Neural crest cell (in vitro differentiated cells): ENCODE data around the gene PRRG4. TPM values are rescaled to one million over a fixed set of nuclear protein-coding genes. Genes with fewer than 3 reads are reported as not detected.

ENCODE experiments used
- DNase-seq: peaks from one replicate; pipeline ENCODE4 v3.0.0; 2021; ENCODE audit warnings: low read depth, mixed read lengths, low spot score
- H3K27ac Mint-ChIP-seq: one replicate; pipeline ENCODE4 v1.8.0; 2021; ENCODE audit warnings: mild to moderate bottlenecking, mixed read lengths; ENCODE audit not compliant: unreplicated experiment
- H3K27me3 Mint-ChIP-seq: 2 replicates; pipeline ENCODE4 v1.8.0; 2021; ENCODE audit warnings: low read depth, mild to moderate bottlenecking, mixed read lengths
- H3K36me3 Mint-ChIP-seq: 2 replicates; pipeline ENCODE4 v1.8.0; 2021; ENCODE audit warnings: low read depth, mild to moderate bottlenecking, mixed read lengths
- H3K4me1 Mint-ChIP-seq: 2 replicates; pipeline ENCODE4 v1.8.0; 2021; ENCODE audit warnings: mixed read lengths
- H3K4me3 Mint-ChIP-seq: one replicate; pipeline ENCODE4 v1.8.0; 2021; ENCODE audit warnings: mild to moderate bottlenecking, mixed read lengths
- H3K9me3 Mint-ChIP-seq: 2 replicates; pipeline ENCODE4 v1.8.0; 2021; ENCODE audit warnings: mixed read lengths
- CTCF ChIP-seq: fragments of 200-600 bp; sonication (generic); conservative IDR thresholded peaks from 2 replicates; pipeline ENCODE4 v1.5.0; 2021; ENCODE audit warnings: antibody characterized with exemption, mild to moderate bottlenecking
- total RNA-seq: library from RNA; stranded (reverse); gene quantifications from 2 replicates; pipeline ENCODE4 v1.2.1, GENCODE V29; 2021

PRRG4 gene
- total RNA-seq, 1 donor from 2014 or later: not detected

GRCh38 chr11:32792111-32792947 lies 37.4 kb upstream of the PRRG4 start:
- TF ChIP-seq CTCF: no peak
- no peak for DNase-seq
- H3K4me3 Mint-ChIP-seq: no peak overlapping the region
- no peaks in the 10 kb centered on the region for H3K36me3 Mint-ChIP-seq
- no peak overlapping the region for H3K27ac Mint-ChIP-seq
- H3K9me3 Mint-ChIP-seq: no peaks in the 10 kb centered on the region
- peaks cover 36% of the 10 kb centered on the region for H3K27me3 Mint-ChIP-seq
- H3K4me1 Mint-ChIP-seq: peaks cover 4% of the 10 kb centered on the region

- H3K27me3 Mint-ChIP-seq: peaks cover 33% of the 10 kb centered on the region
- no peaks in the 10 kb centered on the region for H3K36me3 Mint-ChIP-seq
- peaks cover 4% of the 10 kb centered on the region for H3K4me1 Mint-ChIP-seq
- no peaks in the 10 kb centered on the region for H3K9me3 Mint-ChIP-seq
- no peak overlapping the region for H3K27ac Mint-ChIP-seq
- peak; percentile 86 for TF ChIP-seq CTCF
- H3K4me3 Mint-ChIP-seq: no peak overlapping the region
- DNase-seq: peak; percentile 68
These were observed 36.7 kb upstream of the PRRG4 start for GRCh38 chr11:32792948-32793475.

- DNase-seq: no peak
- no peak for TF ChIP-seq CTCF
- Mint-ChIP-seq H3K4me1 (peaks cover 4% of the 10 kb centered on the region), H3K36me3 (no peaks in the 10 kb centered on the region), H3K4me3 (no peak within 1 kb of the TSS), H3K9me3 (no peaks in the 10 kb centered on the region), H3K27me3 (peaks cover 28% of the 10 kb centered on the region), H3K27ac (no peak within 1 kb of the TSS)
These were observed 35.3 kb upstream of the PRRG4 start, which contains the start of gene CCDC73 for GRCh38 chr11:32794439-32794838. CCDC73 (minus strand) TSS chr11:32794662; CDS start chr11:32760243, 34,419 bp downstream.

GRCh38 chr11:32796425-32796824 lies 33.3 kb upstream of the PRRG4 start:
- H3K4me3 Mint-ChIP-seq: no peak overlapping the region
- H3K9me3 Mint-ChIP-seq: no peaks in the 10 kb centered on the region
- H3K27ac Mint-ChIP-seq: no peak overlapping the region
- H3K4me1 Mint-ChIP-seq: peaks cover 4% of the 10 kb centered on the region
- peaks cover 17% of the 10 kb centered on the region for H3K27me3 Mint-ChIP-seq
- TF ChIP-seq CTCF: no peak
- no peak for DNase-seq
- H3K36me3 Mint-ChIP-seq: no peaks in the 10 kb centered on the region

GRCh38 chr11:32809313-32809712 lies 20.4 kb upstream of the PRRG4 start:
- DNase-seq: peak; percentile 75
- Mint-ChIP-seq H3K36me3 (no peaks in the 10 kb centered on the region), H3K27ac (no peak overlapping the region), H3K4me3 (no peak overlapping the region), H3K4me1 (peaks cover 6% of the 10 kb centered on the region), H3K9me3 (no peaks in the 10 kb centered on the region), H3K27me3 (no peaks in the 10 kb centered on the region)
- TF ChIP-seq CTCF: peak; percentile 87
